ENCODE measurements around the gene CDR2L.

DNA sequence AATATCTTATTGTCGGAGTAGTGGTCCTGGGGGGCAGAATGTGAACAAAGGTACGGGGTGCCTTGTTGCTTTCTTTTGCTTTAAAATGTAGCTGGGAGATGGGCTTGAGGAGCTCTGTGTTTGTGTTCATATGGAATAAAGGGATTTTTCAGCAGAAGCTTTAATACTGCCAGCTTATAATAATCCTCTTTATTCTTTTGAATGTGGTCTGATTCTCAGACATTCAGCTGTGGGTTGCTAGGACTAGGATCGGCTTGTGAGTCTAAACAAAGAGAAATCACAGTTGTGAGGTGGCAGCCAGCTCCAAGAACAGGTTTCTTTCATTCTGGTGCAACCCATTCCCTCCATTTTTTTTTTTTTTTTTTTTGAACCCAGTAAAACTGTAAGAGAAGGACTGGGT lies 32.3 kb downstream of the CDR2L start:
- TF ChIP-seq, protein P1, sequence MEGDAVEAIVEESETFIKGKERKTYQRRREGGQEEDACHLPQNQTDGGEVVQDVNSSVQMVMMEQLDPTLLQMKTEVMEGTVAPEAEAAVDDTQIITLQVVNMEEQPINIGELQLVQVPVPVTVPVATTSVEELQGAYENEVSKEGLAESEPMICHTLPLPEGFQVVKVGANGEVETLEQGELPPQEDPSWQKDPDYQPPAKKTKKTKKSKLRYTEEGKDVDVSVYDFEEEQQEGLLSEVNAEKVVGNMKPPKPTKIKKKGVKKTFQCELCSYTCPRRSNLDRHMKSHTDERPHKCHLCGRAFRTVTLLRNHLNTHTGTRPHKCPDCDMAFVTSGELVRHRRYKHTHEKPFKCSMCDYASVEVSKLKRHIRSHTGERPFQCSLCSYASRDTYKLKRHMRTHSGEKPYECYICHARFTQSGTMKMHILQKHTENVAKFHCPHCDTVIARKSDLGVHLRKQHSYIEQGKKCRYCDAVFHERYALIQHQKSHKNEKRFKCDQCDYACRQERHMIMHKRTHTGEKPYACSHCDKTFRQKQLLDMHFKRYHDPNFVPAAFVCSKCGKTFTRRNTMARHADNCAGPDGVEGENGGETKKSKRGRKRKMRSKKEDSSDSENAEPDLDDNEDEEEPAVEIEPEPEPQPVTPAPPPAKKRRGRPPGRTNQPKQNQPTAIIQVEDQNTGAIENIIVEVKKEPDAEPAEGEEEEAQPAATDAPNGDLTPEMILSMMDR (IDR thresholded peaks at IDR 0.05) = no peak
- TF ChIP-seq POLR2A (IDR thresholded peaks at IDR 0.05) = no peak
